ENCODE data around the gene SLC6A2. TPM values are rescaled to one million over a fixed set of nuclear protein-coding genes. Genes with fewer than 3 reads are reported as not detected.

The SLC6A2 gene
- total RNA-seq, 2 donors from 2014 or later: 1.1 TPM; not detected in 1

GRCh38 chr16:55687802-55688201 is 32.0 kb downstream of the SLC6A2 start:
- no peak for DNase-seq
- Histone ChIP-seq H3K4me1 (ENCODE audit: control insufficient read depth, insufficient read depth, low read length) (no peaks in the 10 kb centered on the region), H3K36me3 (ENCODE audit: control insufficient read depth, insufficient read depth, low read length) (no peaks in the 10 kb centered on the region), H3K27me3 (ENCODE audit: control insufficient read depth, insufficient read depth, low read length, poor library complexity, severe bottlenecking) (peaks cover 11% of the 10 kb centered on the region), H3K9me3 (ENCODE audit: control insufficient read depth, low read length) (no peaks in the 10 kb centered on the region), H3K27ac (ENCODE audit: low read depth, low read length) (no peak overlapping the region), H3K9ac (ENCODE audit: extremely low read depth, low read length, poor library complexity, severe bottlenecking) (no peak overlapping the region), H3K4me3 (ENCODE audit: low read length) (no peak overlapping the region)
- Mint-ChIP-seq H3K9me3 (no peaks in the 10 kb centered on the region), H3K4me3 (no peak overlapping the region), H3K4me1 (no peaks in the 10 kb centered on the region), H3K36me3 (ENCODE audit: low read depth) (no peaks in the 10 kb centered on the region), H3K27ac (no peak overlapping the region), H3K27me3 (ENCODE audit: insufficient read depth) (no peaks in the 10 kb centered on the region)
- WGBS, 2 experiments (ENCODE audit: insufficient coverage in 1 of 2, insufficient read length in 1 of 2): 71 to 88% methylated on average over 1 to 2 of the region's 2 CpGs
- no peak for TF ChIP-seq CTCF (conservative IDR thresholded peaks at IDR 0.05)

GRCh38 chr16:55690841-55691240 is 35.1 kb downstream of the SLC6A2 start:
- no peak for TF ChIP-seq CTCF (conservative IDR thresholded peaks at IDR 0.05)

DNA sequence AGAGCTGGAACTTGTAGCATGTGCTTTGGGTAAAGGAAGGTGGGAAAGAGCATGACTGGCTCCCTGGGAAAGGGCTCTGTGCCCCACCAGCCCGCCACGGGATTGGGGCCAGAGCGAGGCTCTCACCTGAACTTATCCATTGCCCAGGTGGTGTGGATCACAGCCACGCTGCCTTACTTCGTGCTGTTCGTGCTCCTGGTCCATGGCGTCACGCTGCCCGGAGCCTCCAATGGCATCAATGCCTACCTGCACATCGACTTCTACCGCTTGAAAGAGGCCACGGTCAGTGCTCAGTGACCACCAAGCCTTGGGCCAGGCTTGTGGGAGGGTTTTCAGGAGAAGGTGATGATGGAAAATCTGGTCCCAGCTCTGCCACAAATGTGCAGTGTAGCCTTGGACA is 36.0 kb downstream of the SLC6A2 start:
- Histone ChIP-seq H3K27me3 (ENCODE audit: control insufficient read depth, insufficient read depth, low read length, poor library complexity, severe bottlenecking) (peaks cover 11% of the 10 kb centered on the region), H3K9me3 (ENCODE audit: control insufficient read depth, low read length) (no peaks in the 10 kb centered on the region), H3K4me3 (ENCODE audit: low read length) (no peak overlapping the region), H3K36me3 (ENCODE audit: control insufficient read depth, insufficient read depth, low read length) (no peaks in the 10 kb centered on the region), H3K9ac (ENCODE audit: extremely low read depth, low read length, poor library complexity, severe bottlenecking) (no peak overlapping the region), H3K27ac (ENCODE audit: low read depth, low read length) (no peak overlapping the region), H3K4me1 (ENCODE audit: control insufficient read depth, insufficient read depth, low read length) (no peaks in the 10 kb centered on the region)
- H3K4me1 Mint-ChIP-seq: no peaks in the 10 kb centered on the region
- no peaks in the 10 kb centered on the region for H3K9me3 Mint-ChIP-seq
- no peak for DNase-seq
- H3K27me3 Mint-ChIP-seq (ENCODE audit: insufficient read depth): no peaks in the 10 kb centered on the region
- 94% methylated on average over 9 to 12 of the region's 12 CpGs for WGBS, 2 experiments (ENCODE audit: insufficient coverage in 1 of 2, insufficient read length in 1 of 2)
- H3K4me3 Mint-ChIP-seq: no peak overlapping the region
- no peak overlapping the region for H3K27ac Mint-ChIP-seq
- no peak for TF ChIP-seq CTCF (conservative IDR thresholded peaks at IDR 0.05)
- no peaks in the 10 kb centered on the region for H3K36me3 Mint-ChIP-seq (ENCODE audit: low read depth)

More at GRCh38 chr16:55690841-55691240, 35.1 kb downstream of the SLC6A2 start:
- H3K27ac Mint-ChIP-seq: no peak overlapping the region
- H3K9me3 Mint-ChIP-seq: no peaks in the 10 kb centered on the region
- Histone ChIP-seq H3K27ac (ENCODE audit: low read depth, low read length) (no peak overlapping the region), H3K36me3 (ENCODE audit: control insufficient read depth, insufficient read depth, low read length) (no peaks in the 10 kb centered on the region), H3K9ac (ENCODE audit: extremely low read depth, low read length, poor library complexity, severe bottlenecking) (no peak overlapping the region), H3K4me3 (ENCODE audit: low read length) (no peak overlapping the region), H3K4me1 (ENCODE audit: control insufficient read depth, insufficient read depth, low read length) (no peaks in the 10 kb centered on the region), H3K9me3 (ENCODE audit: control insufficient read depth, low read length) (no peaks in the 10 kb centered on the region), H3K27me3 (ENCODE audit: control insufficient read depth, insufficient read depth, low read length, poor library complexity, severe bottlenecking) (peaks cover 11% of the 10 kb centered on the region)
- no peaks in the 10 kb centered on the region for H3K27me3 Mint-ChIP-seq (ENCODE audit: insufficient read depth)
- WGBS, 2 experiments (ENCODE audit: insufficient coverage in 1 of 2, insufficient read length in 1 of 2): 75% methylated on average over 1 of the region's 1 CpG; no CpG with 5 or more reads in 1 of the 2 experiments
- DNase-seq: no peak
- no peak overlapping the region for H3K4me3 Mint-ChIP-seq
- H3K4me1 Mint-ChIP-seq: no peaks in the 10 kb centered on the region
- no peaks in the 10 kb centered on the region for H3K36me3 Mint-ChIP-seq (ENCODE audit: low read depth)
